Thyroid gland (tissue), 4 donors: ENCODE data around the gene MS4A13. TPM values are rescaled to one million over a fixed set of nuclear protein-coding genes. Genes with fewer than 3 reads are reported as not detected.

Experiments
- DNase-seq, 2 donors: peaks; one replicate each; pipeline ENCODE4 v3.0.0-alpha.2; 2019
- H3K27ac ChIP-seq, 3 donors: fragments of 200-600 bp; sonication (generic); 1 replicate in 2 of 3; 2 replicates in 1 of 3; pipeline ENCODE4 v1.5.1; 2016 to 2019; ENCODE audit warnings: mild to moderate bottlenecking in 1 of 3, moderate library complexity in 1 of 3
- H3K27me3 ChIP-seq: fragments of 200-600 bp; sonication (generic); one replicate; pipeline ENCODE4 v1.5.1; 2019
- H3K36me3 ChIP-seq, 2 donors: fragments of 200-600 bp; sonication (generic); one replicate each; pipeline ENCODE4 v1.5.1; 2016 to 2019
- H3K4me1 ChIP-seq, 2 donors: fragments of 200-600 bp; sonication (generic); one replicate each; pipeline ENCODE4 v1.5.1; 2017 to 2019
- H3K4me3 ChIP-seq, 3 donors: fragments of 200-600 bp; sonication (generic); replicated peaks in 1 of 3; 1 replicate in 2 of 3; 2 replicates in 1 of 3; pipeline ENCODE4 v1.5.1; 2016; ENCODE audit warnings: mild to moderate bottlenecking in 1 of 3
- H3K9me3 ChIP-seq: fragments of 200-600 bp; sonication (generic); one replicate; pipeline ENCODE4 v1.5.1; 2017
- CTCF ChIP-seq, 6 experiments: fragments of 200-600 bp in 3 of 6; fragments of 450-650 bp in 3 of 6; sonication (generic) in 3 of 6; IDR thresholded peaks; one replicate each; pipeline ENCODE4 v1.5.1; 2016 to 2019; ENCODE audit warnings: antibody characterized with exemption in 6 of 6, mild to moderate bottlenecking in 2 of 6, inconsistent platforms in 1 of 6, moderate library complexity in 1 of 6
- POLR2A ChIP-seq, 2 donors: fragments of 450-650 bp; IDR thresholded peaks; one replicate each; pipeline ENCODE4 v1.6.1; 2017; ENCODE audit warnings: antibody characterized with exemption in 2 of 2, mild to moderate bottlenecking in 2 of 2, moderate library complexity in 1 of 2
- WGBS, 2 donors: methylation state at CpG; one replicate each; pipeline ENCODE4 v1.1.5; 2017; 5-methylcytosine and 5-hydroxymethylcytosine counted together
- intact Hi-C: fragments of 100-400 bp; cut with DNase I; formaldehyde crosslinking; loops from one replicate; pipeline ENCODE4 v1.15.1; 2023
- total RNA-seq, 4 donors: library from RNA; depleted of rRNA; stranded (reverse); fragments of >200 nt; gene quantifications; one replicate each; pipeline ENCODE4 v1.2.3, GENCODE V29; 2016

The MS4A13 gene
- total RNA-seq, 4 donors from 2014 or later: not detected

GRCh38 chr11:60485987-60486386, 29.2 kb upstream of the MS4A13 start:
- Histone ChIP-seq H3K4me1 (no peaks in the 10 kb centered on the region), H3K9me3 (no peaks in the 10 kb centered on the region), H3K27me3 (no peaks in the 10 kb centered on the region), H3K36me3 (no peaks in the 10 kb centered on the region), H3K27ac (no peak overlapping the region), H3K4me3 (no peak overlapping the region)
- intact Hi-C loops: no loop called here
- no peak for DNase-seq
- WGBS, 2 donors: 65 to 68% methylated on average over 5 of the region's 5 CpGs
- TF ChIP-seq CTCF (IDR thresholded peaks at IDR 0.05): peak in 2 of 6 experiments; percentile 18 to 27
- TF ChIP-seq POLR2A (IDR thresholded peaks at IDR 0.05): no peak

- Histone ChIP-seq H3K9me3 (no peaks in the 10 kb centered on the region), H3K36me3 (no peaks in the 10 kb centered on the region), H3K4me3 (no peak within 1 kb of the TSS), H3K27ac (no peak within 1 kb of the TSS), H3K27me3 (no peaks in the 10 kb centered on the region), H3K4me1 (no peaks in the 10 kb centered on the region)
- no peak for DNase-seq
- TF ChIP-seq POLR2A (IDR thresholded peaks at IDR 0.05): no peak
- TF ChIP-seq CTCF (IDR thresholded peaks at IDR 0.05): no peak
- 76 to 83% methylated on average over 4 of the region's 4 CpGs for WGBS, 2 donors
- intact Hi-C loops: no loop called here
These were observed 22.6 kb upstream of the MS4A13 start, which contains the start of gene MS4A12 for GRCh38 chr11:60492488-60493009. MS4A12 (plus strand) TSS chr11:60492778; CDS start chr11:60497319, 4,541 bp downstream.

GRCh38 chr11:60493454-60493853, 21.7 kb upstream of the MS4A13 start:
- Histone ChIP-seq H3K27me3 (no peaks in the 10 kb centered on the region), H3K9me3 (no peaks in the 10 kb centered on the region), H3K4me3 (no peak overlapping the region), H3K36me3 (no peaks in the 10 kb centered on the region), H3K4me1 (no peaks in the 10 kb centered on the region), H3K27ac (no peak overlapping the region)
- no peak for TF ChIP-seq POLR2A (IDR thresholded peaks at IDR 0.05)
- TF ChIP-seq CTCF (IDR thresholded peaks at IDR 0.05): no peak
- intact Hi-C loops: no loop called here
- DNase-seq: no peak
- 83 to 85% methylated on average over 2 of the region's 2 CpGs for WGBS, 2 donors

GRCh38 chr11:60498399-60498798, 16.8 kb upstream of the MS4A13 start:
- Histone ChIP-seq H3K27me3 (no peaks in the 10 kb centered on the region), H3K27ac (peak overlapping the region in 2 of 3 donors; percentile 24 to 27), H3K9me3 (no peaks in the 10 kb centered on the region), H3K36me3 (no peaks in the 10 kb centered on the region), H3K4me1 (peaks cover 0 to 6% of the 10 kb centered on the region in 2 donors), H3K4me3 (no peak overlapping the region)
- 74 to 82% methylated on average over 2 of the region's 2 CpGs for WGBS, 2 donors
- no peak for TF ChIP-seq POLR2A (IDR thresholded peaks at IDR 0.05)
- no peak for TF ChIP-seq CTCF (IDR thresholded peaks at IDR 0.05)
- intact Hi-C loops: no loop called here
- DNase-seq: no peak

- Histone ChIP-seq H3K4me3 (no peak overlapping the region), H3K4me1 (peaks cover 0 to 6% of the 10 kb centered on the region in 2 donors), H3K36me3 (no peaks in the 10 kb centered on the region), H3K27me3 (no peaks in the 10 kb centered on the region), H3K9me3 (no peaks in the 10 kb centered on the region), H3K27ac (peak overlapping the region in 2 of 3 donors; percentile 35 to 58)
- 41 to 46% methylated on average over 4 of the region's 4 CpGs for WGBS, 2 donors
- intact Hi-C loops: no loop called here
- TF ChIP-seq CTCF (IDR thresholded peaks at IDR 0.05) (no peak), POLR2A (IDR thresholded peaks at IDR 0.05) (no peak)
- peak; percentile 57 to 60 for DNase-seq
These were observed 16.3 kb upstream of the MS4A13 start for GRCh38 chr11:60498853-60499252.
